ENCODE measurements around the gene ABTB2. TPM values are rescaled to one million over a fixed set of nuclear protein-coding genes. Genes with fewer than 3 reads are reported as not detected.
A peak's percentile ranks its signal among the peaks of the same experiment; 100 is the strongest.

The ABTB2 gene
- total RNA-seq, 3 donors from 2014 or later = 7.7 to 9.0 (median 8.6) TPM

- no peaks in the 10 kb centered on the region for H3K36me3 Mint-ChIP-seq (ENCODE audit: insufficient read depth)
- peaks cover 40% of the 10 kb centered on the region for H3K4me1 Mint-ChIP-seq (ENCODE audit: low read depth)
- ATAC-seq = no peak
- H3K9me3 Mint-ChIP-seq = no peaks in the 10 kb centered on the region
- no peaks in the 10 kb centered on the region for H3K27me3 Mint-ChIP-seq (ENCODE audit: low read depth)
- H3K4me3 Mint-ChIP-seq = no peak overlapping the region
- DNase-seq = no peak
Measured at GRCh38 chr11:34238533-34238932, 119.3 kb downstream of the ABTB2 start.

- ATAC-seq (no peak), DNase-seq (no peak)
- Mint-ChIP-seq H3K36me3 (ENCODE audit: insufficient read depth) (no peaks in the 10 kb centered on the region), H3K4me3 (no peak overlapping the region), H3K27me3 (ENCODE audit: low read depth) (no peaks in the 10 kb centered on the region), H3K9me3 (no peaks in the 10 kb centered on the region), H3K4me1 (ENCODE audit: low read depth) (peaks cover 36% of the 10 kb centered on the region)
Measured at GRCh38 chr11:34236572-34236971, 121.2 kb downstream of the ABTB2 start.

GRCh38 chr11:34235591-34236071 is 122.2 kb downstream of the ABTB2 start:
- no peaks in the 10 kb centered on the region for H3K36me3 Mint-ChIP-seq (ENCODE audit: insufficient read depth)
- H3K27me3 Mint-ChIP-seq (ENCODE audit: low read depth) = peaks cover 3% of the 10 kb centered on the region
- no peak overlapping the region for H3K4me3 Mint-ChIP-seq
- no peak for ATAC-seq
- no peaks in the 10 kb centered on the region for H3K9me3 Mint-ChIP-seq
- no peak for DNase-seq
- peaks cover 39% of the 10 kb centered on the region for H3K4me1 Mint-ChIP-seq (ENCODE audit: low read depth)

- H3K36me3 Mint-ChIP-seq (ENCODE audit: insufficient read depth) = no peaks in the 10 kb centered on the region
- ATAC-seq (peak; percentile 45 to 47), DNase-seq (no peak)
- no peaks in the 10 kb centered on the region for H3K9me3 Mint-ChIP-seq
- H3K27me3 Mint-ChIP-seq (ENCODE audit: low read depth) = peaks cover 5% of the 10 kb centered on the region
- H3K4me3 Mint-ChIP-seq = no peak overlapping the region
- H3K4me1 Mint-ChIP-seq (ENCODE audit: low read depth) = peaks cover 38% of the 10 kb centered on the region
Measured at GRCh38 chr11:34235189-34235588, 122.6 kb downstream of the ABTB2 start.

GRCh38 chr11:34234086-34234740 is 123.6 kb downstream of the ABTB2 start:
- Mint-ChIP-seq H3K4me1 (ENCODE audit: low read depth) (peaks cover 32% of the 10 kb centered on the region), H3K9me3 (no peaks in the 10 kb centered on the region), H3K36me3 (ENCODE audit: insufficient read depth) (no peaks in the 10 kb centered on the region), H3K27me3 (ENCODE audit: low read depth) (peaks cover 5% of the 10 kb centered on the region), H3K4me3 (no peak overlapping the region)
- DNase-seq (peak; percentile 78), ATAC-seq (peak; percentile 91 to 93)

- no peak overlapping the region for H3K4me3 Mint-ChIP-seq
- ATAC-seq (no peak), DNase-seq (no peak)
- H3K4me1 Mint-ChIP-seq (ENCODE audit: low read depth) = peaks cover 32% of the 10 kb centered on the region
- peaks cover 5% of the 10 kb centered on the region for H3K27me3 Mint-ChIP-seq (ENCODE audit: low read depth)
- no peaks in the 10 kb centered on the region for H3K36me3 Mint-ChIP-seq (ENCODE audit: insufficient read depth)
- no peaks in the 10 kb centered on the region for H3K9me3 Mint-ChIP-seq
Measured at GRCh38 chr11:34233215-34233614, 124.6 kb downstream of the ABTB2 start.

- DNase-seq (no peak), ATAC-seq (no peak)
- Mint-ChIP-seq H3K36me3 (ENCODE audit: insufficient read depth) (no peaks in the 10 kb centered on the region), H3K9me3 (no peaks in the 10 kb centered on the region), H3K4me3 (no peak overlapping the region), H3K4me1 (ENCODE audit: low read depth) (peaks cover 32% of the 10 kb centered on the region), H3K27me3 (ENCODE audit: low read depth) (peaks cover 5% of the 10 kb centered on the region)
Measured at GRCh38 chr11:34232807-34233206, 125.0 kb downstream of the ABTB2 start.

- H3K9me3 Mint-ChIP-seq = no peaks in the 10 kb centered on the region
- DNase-seq (no peak), ATAC-seq (no peak)
- peaks cover 3% of the 10 kb centered on the region for H3K4me1 Mint-ChIP-seq (ENCODE audit: low read depth)
- H3K27me3 Mint-ChIP-seq (ENCODE audit: low read depth) = peaks cover 7% of the 10 kb centered on the region
- H3K4me3 Mint-ChIP-seq = no peak overlapping the region
- H3K36me3 Mint-ChIP-seq (ENCODE audit: insufficient read depth) = no peaks in the 10 kb centered on the region
Measured at GRCh38 chr11:34226210-34226609, 131.6 kb downstream of the ABTB2 start.

- Mint-ChIP-seq H3K36me3 (ENCODE audit: insufficient read depth) (no peaks in the 10 kb centered on the region), H3K4me1 (ENCODE audit: low read depth) (no peaks in the 10 kb centered on the region), H3K4me3 (no peak overlapping the region), H3K9me3 (no peaks in the 10 kb centered on the region), H3K27me3 (ENCODE audit: low read depth) (peaks cover 2% of the 10 kb centered on the region)
- DNase-seq (no peak), ATAC-seq (no peak)
Measured at GRCh38 chr11:34225091-34225490, 132.7 kb downstream of the ABTB2 start.

- Mint-ChIP-seq H3K4me3 (no peak overlapping the region), H3K9me3 (no peaks in the 10 kb centered on the region), H3K4me1 (ENCODE audit: low read depth) (no peaks in the 10 kb centered on the region), H3K36me3 (ENCODE audit: insufficient read depth) (no peaks in the 10 kb centered on the region), H3K27me3 (ENCODE audit: low read depth) (peaks cover 2% of the 10 kb centered on the region)
- DNase-seq (no peak), ATAC-seq (no peak)
Measured at GRCh38 chr11:34224434-34224966, 133.3 kb downstream of the ABTB2 start.

GRCh38 chr11:34223907-34224306 is 133.9 kb downstream of the ABTB2 start:
- Mint-ChIP-seq H3K4me1 (ENCODE audit: low read depth) (no peaks in the 10 kb centered on the region), H3K4me3 (no peak overlapping the region), H3K27me3 (ENCODE audit: low read depth) (peaks cover 2% of the 10 kb centered on the region), H3K36me3 (ENCODE audit: insufficient read depth) (no peaks in the 10 kb centered on the region), H3K9me3 (no peaks in the 10 kb centered on the region)
- ATAC-seq (no peak), DNase-seq (no peak)

- Mint-ChIP-seq H3K27me3 (ENCODE audit: low read depth) (peaks cover 2% of the 10 kb centered on the region), H3K36me3 (ENCODE audit: insufficient read depth) (no peaks in the 10 kb centered on the region), H3K4me3 (no peak overlapping the region), H3K4me1 (ENCODE audit: low read depth) (no peaks in the 10 kb centered on the region), H3K9me3 (no peaks in the 10 kb centered on the region)
- ATAC-seq (no peak), DNase-seq (no peak)
Measured at GRCh38 chr11:34223021-34223813, 134.6 kb downstream of the ABTB2 start.

- DNase-seq = no peak
- Mint-ChIP-seq H3K27me3 (ENCODE audit: low read depth) (peaks cover 2% of the 10 kb centered on the region), H3K4me3 (no peak overlapping the region), H3K4me1 (ENCODE audit: low read depth) (no peaks in the 10 kb centered on the region), H3K9me3 (no peaks in the 10 kb centered on the region), H3K36me3 (ENCODE audit: insufficient read depth) (no peaks in the 10 kb centered on the region)
- ATAC-seq = no peak
Measured at GRCh38 chr11:34222030-34222429, 135.8 kb downstream of the ABTB2 start.

- no peaks in the 10 kb centered on the region for H3K9me3 Mint-ChIP-seq
- H3K4me3 Mint-ChIP-seq = no peak overlapping the region
- DNase-seq = no peak
- no peaks in the 10 kb centered on the region for H3K27me3 Mint-ChIP-seq (ENCODE audit: low read depth)
- ATAC-seq = no peak
- peaks cover 3% of the 10 kb centered on the region for H3K4me1 Mint-ChIP-seq (ENCODE audit: low read depth)
- no peaks in the 10 kb centered on the region for H3K36me3 Mint-ChIP-seq (ENCODE audit: insufficient read depth)
Measured at GRCh38 chr11:34219941-34220370, 137.9 kb downstream of the ABTB2 start.

- no peak overlapping the region for H3K4me3 Mint-ChIP-seq
- DNase-seq = no peak
- H3K4me1 Mint-ChIP-seq (ENCODE audit: low read depth) = peaks cover 8% of the 10 kb centered on the region
- no peaks in the 10 kb centered on the region for H3K27me3 Mint-ChIP-seq (ENCODE audit: low read depth)
- H3K9me3 Mint-ChIP-seq = no peaks in the 10 kb centered on the region
- ATAC-seq = no peak
- H3K36me3 Mint-ChIP-seq (ENCODE audit: insufficient read depth) = no peaks in the 10 kb centered on the region
Measured at GRCh38 chr11:34219279-34219678, 138.5 kb downstream of the ABTB2 start.

All from activated T-cell treated with anti-CD3 and anti-CD28 coated beads, Interleukin-2, amount 50 U/mL, for 4 hours (primary cell).